GM21367 (cell line): Measurements from ENCODE around the gene RTL10.
"Not testable (repeated sequence)": the region's sequence is repeated elsewhere in the genome, so short reads cannot be mapped to it uniquely, and the experiment has no call there.

Source experiments
- ATAC-seq: cut with Tn5 transposase; IDR thresholded peaks from one replicate; pipeline ENCODE4 v1.9.1; 2021; ENCODE audit not compliant: unreplicated experiment

The RTL10 gene

DNA sequence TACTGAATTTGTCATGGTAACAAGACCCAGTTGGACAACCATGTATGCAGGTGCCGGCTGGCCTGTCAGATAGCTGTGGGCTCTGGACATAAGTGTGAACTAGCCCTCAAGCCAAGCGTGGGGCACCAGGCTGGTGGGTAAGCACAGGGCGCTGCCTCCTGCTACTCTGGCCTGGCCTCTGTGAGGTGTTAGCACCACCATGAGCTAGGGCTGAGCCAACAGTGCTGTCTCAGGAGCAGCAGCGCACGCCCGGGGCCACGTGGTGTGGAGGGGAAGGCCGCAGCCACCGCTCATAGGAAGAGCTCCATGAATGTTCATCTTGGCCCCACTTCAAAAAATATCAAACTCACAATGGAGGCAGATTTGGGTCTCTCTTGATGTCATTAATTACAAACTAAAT, 35.3 kb upstream of the RTL10 start:
- ATAC-seq: no peak

DNA sequence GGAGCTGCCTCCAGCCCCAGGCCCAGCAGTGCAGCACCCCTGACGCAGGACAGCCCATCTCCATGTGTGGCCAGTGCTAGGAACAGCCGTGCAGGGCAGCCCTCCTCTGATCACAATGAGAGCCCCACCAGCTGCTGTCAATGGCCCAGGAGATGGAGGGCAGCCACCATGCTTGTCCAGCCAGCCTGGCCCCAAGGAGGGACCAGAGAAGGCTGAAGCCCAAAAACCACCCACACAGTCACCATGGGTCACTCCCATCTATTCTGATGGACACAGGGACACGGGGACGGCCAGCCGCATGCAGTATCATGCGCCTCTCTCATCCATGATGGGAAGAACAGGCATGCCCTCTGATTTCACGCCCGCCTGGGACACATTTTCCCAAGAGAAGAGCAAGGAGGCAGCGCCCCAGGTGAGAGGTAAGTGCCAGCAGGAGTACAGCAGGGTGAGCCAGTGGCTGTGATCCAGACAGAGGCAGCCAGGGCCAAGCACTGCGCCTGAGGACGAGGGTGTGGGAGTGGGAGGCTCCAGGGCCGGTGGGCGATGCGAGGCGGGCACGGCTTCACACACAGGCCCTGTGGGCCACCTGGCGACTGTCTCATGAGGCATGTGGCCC, 33.6 kb upstream of the RTL10 start:
- no peak for ATAC-seq

DNA sequence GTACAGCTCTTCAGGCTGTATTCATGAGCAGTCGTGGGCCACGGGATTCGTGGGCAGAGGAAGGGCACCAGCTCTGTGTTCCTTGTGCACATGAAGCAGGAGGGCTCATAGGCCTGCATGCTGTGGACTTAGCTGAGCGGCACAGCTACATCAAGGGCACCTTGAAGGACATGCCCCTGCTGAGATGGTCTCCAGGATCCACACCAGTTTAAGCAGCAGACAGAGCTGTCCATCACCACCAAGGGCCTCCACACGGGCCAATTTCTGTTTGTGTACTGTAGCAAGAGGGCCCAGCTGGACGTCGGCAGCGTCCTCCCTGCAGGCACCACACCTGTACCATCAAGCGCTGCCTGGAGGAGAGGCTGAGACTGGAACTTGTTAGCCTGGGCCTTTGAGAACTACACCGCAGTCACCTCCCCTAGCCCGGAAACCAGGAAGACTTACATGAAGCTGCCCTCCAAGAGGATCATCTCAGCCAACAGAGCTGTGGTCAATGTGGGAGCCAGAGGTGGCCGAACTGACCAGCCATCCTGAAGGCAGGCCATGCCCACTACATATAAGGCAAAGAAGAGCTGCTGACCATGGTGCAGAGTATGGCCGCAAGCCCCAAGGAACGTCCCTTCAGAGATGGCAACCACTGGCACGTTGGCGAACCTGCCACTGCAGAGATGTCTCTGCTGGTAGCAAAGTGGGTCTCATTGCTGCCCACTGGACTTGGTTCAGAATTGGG, 32.7 kb upstream of the RTL10 start:
- no peak for ATAC-seq

DNA sequence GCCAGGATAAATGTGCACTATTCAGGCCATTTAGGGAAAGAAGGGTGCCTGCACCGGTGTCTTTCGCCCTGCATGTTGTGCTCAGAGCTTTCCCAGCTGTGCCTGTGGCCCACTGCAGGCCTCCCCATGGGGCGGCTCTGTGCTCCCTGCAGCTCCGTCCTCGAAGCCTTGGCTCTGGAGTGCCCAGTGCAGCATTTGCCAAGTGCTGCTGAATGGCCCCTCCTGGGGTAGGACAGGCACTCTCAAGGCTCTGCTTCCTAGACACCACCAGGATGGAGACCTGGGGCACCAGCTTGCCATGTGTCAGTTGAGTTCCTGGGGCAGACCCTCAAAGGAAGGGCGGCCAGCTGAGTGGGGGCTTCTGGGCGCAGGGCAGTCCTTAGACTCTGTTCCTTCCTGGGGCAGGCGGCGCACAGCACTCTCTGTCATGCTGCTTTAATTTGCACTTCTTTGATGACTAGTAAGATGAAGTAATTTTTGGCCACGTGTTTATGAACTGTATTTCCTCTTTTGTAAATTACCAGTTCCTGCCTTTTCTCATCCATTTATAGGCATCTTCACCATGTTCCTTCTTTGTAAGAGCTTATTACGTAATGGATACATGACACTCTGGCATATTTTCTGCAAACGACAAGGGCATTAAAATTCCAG, 32.1 kb upstream of the RTL10 start:
- no peak for ATAC-seq

DNA sequence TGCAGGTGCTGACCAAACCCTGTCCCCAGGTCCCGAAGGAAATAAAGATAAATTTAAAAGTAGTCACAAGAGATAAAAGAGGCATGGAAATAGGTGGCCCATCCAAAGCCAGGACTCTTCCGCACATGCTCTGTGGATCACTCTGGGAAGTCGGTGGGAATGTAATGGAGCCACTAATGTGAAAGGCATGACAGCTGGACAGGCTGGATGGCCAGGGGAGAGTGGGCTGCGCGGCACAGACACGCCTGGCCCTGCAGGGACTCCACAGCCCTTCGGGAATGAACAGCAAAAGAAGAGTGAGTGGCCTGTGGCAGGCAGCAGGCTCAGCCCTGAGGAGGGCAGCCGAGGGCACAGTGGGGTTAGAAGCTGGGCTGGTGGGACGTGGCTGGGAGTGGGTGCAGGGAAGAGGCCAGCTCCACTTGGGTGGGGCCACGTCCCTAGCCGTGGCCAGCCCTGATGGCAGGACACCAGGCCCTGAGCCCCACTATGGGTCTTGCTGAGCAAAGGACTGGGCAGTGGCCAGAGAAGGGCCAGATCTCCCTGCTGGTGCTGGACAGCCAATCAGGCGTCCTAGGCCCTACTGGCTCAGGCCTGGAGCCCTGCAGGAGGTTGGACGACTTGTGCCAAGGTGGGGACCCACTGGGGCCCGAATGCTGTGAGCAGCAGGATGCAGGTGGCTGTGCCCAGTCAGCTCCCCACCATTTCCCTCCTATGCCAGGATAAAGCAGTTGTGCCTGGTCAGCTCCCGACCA, 31.3 kb upstream of the RTL10 start:
- ATAC-seq: no peak

DNA sequence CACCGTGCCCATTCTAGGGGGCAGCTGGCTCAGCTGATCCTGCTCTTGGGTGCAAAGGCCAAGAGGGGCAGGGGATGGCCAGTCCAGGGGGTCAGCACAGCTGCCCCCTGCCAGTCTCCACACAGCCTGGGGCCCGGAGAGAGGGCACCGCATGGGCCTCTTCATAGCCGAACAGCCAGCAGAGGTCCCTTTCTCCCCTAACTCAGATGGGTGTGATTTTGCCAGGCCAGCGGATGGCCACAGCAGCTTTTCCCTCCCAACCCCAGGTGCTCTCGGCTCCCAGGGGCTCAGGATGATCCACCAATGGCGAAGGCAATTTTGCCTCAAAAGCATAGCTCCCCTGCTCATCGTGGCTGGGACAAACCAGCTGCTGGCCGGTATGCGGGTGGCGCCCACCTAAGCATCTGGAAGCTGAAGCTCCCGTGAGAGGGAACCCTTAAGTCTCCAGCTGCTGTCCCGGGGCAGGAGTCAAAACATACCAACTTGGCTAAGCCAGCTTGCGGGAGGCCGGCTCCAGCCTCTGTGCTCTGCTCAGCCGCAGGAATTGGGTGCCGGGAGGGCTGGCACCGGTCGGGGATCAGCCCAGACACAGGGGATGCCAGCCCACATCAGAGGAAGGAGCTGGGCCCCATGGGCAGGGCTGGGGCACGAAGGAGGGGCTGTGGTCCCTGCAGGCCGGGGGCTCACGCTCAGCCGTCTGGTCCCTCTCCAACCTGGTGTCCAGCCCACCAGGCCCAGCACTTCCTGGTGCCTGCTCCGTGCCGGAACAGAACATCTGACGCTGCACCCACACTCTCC, 30.5 kb upstream of the RTL10 start:
- ATAC-seq: no peak

DNA sequence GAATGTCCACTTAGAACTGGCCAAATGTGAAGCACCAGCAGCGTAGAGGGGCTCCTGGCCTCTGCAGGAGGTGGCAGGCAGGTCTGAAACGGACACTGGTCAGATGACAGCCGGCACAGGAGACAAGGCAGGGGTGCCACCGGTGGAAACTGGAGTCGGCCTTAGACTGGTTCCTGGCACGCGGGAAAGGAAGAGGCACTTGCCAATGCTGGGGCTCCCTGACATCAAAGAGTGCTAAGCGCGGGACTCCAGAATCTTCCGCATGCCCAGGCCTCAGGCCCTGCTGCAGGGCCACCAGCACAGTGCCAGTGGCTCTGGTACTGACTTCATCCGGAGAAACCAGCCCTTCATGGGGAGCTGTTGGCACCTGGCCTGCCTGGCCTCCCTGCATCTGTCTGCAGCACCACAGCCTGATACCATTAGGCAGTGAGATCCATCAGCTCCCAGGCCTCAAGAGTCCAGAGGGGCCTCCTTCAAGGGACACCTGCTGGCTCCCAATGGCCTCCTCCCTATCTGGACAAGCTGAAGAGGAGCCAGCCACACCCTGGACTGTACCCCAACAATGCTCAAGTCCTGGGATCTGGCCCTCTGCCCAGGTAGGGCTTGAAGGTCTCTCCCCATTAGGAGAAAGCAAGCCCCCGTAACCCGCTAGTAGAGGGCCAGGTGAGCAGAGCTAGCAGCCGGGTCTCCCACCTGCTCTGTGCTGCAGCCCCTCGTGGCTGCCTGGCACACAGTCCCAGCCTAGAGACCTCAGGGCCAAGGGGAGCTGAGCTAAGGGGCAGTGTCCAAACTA, 29.7 kb upstream of the RTL10 start:
- no peak for ATAC-seq

DNA sequence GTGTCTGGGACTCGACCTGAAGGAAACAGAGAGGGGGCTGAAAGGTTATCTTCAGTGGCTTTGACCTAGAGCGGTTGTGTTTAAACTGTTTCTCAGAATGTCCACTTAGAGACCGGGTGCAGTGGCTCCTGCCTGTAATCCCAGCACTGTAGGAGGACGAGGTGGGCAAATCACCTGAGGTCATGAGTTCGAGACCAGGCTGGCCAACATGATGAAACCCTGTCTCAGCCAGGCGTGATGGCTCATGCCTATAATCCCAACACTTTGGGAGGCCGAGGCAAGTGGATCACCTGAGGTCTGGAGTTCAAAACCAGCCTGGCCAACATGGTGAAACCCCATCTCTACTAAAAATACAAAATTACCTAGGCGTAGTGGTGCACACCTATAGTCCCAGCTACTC, 28.8 kb upstream of the RTL10 start:
- not testable (repeated sequence) for ATAC-seq

DNA sequence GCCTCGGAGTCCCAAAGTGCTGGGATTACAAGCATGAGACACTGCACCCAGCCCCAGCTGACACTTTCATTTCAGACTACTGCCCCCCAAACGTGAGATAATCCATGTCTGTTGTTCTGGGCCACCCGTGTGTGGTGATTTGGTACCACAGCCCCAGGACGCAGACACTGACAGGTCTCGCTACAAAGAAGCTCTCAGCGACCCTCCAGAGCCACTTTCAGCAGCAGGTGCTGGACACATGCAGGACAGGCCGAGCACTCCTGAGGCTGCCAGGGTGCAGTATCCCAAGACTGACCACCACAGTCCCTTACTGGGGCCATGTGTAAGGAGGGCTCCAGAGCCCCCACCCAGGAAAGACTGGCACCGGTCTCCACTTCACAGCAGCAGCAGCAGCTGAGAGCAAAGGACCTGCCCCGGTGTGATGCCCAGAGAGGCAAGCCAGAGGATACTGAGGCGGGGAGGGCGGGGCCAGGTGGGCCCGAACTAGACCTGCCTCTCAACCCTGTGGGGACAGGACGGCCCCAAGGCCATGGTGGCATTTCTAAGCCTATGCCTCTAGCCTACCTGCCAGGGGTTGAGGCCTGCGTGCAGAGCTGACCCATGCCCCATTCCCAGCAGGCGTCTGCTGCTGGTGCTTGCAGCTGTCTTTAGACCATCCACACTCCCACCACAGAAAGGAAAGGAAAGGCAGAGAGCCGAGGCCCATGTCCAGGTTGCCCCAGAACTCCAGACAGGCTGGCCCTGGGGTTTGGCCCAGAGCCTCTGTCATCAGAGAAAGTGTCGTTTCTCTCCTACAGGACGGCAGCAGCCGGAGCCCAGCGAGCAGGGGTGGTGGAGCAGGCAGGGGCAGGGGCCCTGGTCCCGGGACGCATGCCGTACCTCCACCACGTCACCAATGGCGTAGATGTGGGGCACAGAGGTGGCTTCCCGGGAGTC, 28.0 kb upstream of the RTL10 start:
- ATAC-seq: no peak

DNA sequence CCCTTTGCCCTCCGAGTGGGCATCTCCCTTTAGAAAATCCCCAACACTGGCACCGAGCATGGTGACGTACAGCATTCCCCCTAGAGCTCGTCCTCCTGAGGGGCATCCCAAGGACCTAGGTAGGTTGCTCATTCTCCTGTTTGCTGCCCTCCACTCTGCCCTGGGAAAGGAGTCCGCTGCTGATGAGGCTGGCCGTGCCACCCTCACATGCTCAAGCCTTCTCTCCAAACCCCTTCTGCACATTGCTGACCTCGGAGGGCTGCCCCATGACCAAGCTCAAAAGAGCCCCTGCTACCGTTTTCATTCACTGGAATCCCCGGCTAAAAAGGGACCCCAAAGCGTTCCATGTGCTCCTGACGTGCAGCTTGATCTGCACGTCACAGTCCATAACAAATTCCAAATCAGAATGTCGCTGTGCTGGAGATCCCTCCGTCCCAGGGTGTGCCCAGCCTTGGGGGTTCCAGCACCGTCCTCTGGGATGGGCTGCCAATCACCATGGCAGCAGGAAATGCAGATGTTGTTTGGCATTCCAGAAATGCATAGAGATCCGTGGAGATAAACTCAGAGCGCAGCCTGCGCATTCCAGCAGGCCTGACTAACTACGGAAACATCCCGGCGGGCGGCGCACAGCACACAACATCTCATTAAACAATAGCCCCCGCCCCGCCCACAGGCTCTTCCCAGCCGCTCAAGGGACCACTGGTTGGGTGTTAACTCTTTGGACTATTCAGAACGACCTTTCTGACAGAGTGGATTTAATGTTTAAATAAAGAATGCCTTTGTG, 26.3 kb upstream of the RTL10 start:
- ATAC-seq: no peak

DNA sequence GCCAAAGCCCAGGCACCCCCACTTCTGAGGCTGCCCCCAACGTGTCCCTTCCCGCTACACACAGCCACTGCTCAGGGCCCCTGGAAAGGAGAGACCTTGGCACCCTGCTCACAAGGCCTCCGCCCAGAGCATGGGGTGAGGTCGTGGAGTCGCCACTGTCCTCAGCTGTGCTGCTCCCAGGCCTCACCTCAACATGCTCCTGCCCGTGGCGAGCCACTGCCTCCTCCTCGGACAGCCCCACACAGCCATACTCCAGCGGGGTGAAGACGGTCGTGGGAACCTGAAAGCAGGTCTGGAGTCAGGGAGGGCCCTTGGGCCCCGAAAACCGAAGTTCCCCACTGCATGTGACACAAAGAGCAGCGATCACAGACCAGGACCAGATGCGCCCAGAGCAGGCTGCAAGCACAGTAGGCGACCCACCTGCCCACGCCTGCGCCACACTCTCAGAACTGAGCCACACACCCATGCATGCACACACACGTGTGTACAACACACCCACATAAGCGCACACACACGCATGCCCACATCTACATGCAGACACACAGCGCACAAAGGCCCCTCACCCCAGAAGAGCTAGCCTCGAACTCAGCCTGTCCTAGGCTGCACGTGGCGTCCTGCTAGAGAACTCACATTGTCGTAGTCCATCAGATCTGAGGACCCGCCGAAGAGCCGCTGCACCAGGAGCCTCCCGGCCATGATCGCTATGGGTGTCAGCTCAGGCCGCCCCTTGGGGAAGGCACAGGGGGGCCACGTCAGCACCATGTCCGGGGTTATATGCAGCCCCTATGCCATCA, 25.5 kb upstream of the RTL10 start:
- ATAC-seq: no peak

DNA sequence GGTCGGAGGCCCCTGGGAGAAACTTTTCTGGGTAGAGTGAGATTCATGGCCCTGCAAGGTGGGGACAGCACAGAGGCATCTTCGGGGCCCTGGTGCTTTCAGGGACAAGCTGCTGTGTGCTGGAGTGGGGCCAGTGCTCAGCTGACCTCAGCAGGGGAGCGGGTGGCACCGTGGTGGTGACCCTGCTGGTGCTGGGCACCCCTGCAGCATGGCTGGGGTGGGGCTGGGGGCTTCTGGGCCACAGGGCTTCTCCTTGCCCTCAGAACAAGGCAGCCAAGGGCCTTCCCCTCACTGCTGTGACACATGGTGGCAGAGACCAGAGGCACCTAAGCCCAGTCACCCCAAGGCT, 24.9 kb upstream of the RTL10 start:
- no peak for ATAC-seq

DNA sequence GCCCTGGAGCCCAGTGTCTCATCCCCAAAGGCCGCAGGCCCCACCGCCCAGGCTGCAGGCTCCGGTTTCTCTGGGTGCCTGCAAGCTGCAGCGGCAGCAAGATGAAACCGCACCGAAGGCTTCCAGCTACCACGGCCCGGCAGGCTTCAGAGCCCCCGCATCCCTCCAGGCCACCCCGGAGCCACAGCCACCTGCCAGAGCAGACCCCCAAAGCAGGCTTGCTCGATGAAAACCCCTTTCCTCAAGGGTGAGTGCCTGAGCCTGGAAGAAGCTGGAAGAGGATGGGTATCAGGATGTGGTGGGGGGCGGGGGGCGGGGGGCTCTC, 24.5 kb upstream of the RTL10 start:
- no peak for ATAC-seq

DNA sequence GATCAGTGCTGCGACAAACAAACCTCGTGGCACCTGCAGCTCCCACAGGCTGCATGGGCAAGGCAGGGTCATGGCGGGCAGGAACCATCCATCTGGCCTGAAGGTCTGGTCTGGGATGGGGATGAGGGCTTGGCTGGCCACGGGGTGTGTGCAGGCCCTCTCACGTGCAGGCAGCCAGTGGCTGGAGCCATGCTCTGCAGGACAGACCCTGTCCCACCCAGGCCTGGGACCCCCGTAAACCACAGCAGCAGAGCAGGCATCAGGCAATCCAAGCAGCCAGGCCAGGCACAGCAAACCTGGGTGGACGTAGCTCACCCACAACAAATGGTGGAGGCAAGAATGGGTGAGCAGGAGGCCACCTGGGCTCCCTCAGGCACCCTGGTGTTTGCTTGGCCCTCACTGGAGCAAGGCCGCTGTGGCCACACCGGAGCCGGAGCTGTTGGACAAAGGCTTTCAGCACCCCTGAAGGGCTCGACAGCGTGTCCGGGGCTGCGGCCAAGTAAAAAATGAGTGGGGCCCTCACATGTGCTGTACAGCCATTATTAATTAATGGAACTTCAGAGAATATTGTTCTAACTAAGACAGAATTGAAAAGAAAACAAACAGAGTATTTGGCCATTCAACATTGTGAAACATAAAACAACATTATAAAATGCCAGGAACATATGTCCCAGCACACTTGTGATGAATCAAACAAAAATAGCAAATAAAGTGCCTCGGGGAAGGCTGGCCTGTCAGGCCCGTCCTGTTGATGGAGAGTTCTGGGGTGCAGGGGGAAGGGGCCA, 24.0 kb upstream of the RTL10 start:
- ATAC-seq: no peak

DNA sequence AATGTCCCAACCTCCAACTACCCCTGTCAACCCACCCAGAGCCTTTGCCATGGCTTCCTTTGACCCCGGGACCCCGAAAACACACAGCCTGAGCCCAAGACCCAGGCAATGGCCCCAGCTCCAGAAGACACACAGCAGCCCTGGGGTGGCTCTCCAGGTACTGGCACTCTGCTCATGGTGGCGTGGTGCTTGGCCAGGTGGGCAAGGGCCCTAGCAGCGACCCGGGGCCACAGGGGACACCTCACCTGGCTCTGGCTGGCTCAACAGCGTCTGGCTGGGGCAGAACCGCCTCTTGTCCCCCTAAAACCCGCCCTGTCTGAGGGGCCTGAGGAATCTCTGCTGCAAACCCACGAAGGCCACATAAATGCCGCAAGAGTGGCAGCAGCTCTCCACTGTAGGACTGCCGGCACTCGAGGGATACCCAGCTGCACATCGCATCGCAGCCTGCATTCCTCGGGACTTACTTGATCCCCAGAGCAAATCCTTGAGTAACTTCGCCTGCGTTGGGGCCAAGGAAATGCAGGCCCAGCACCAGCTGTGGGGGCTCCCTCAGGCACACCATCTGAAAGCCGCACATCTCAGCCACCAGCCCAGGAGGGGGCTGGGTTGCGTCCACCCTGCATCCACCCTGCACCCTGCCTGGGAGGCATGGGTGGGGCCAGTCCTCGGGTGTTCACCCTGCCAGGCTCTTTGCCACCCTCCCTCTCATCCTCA, 23.1 kb upstream of the RTL10 start:
- no peak for ATAC-seq

DNA sequence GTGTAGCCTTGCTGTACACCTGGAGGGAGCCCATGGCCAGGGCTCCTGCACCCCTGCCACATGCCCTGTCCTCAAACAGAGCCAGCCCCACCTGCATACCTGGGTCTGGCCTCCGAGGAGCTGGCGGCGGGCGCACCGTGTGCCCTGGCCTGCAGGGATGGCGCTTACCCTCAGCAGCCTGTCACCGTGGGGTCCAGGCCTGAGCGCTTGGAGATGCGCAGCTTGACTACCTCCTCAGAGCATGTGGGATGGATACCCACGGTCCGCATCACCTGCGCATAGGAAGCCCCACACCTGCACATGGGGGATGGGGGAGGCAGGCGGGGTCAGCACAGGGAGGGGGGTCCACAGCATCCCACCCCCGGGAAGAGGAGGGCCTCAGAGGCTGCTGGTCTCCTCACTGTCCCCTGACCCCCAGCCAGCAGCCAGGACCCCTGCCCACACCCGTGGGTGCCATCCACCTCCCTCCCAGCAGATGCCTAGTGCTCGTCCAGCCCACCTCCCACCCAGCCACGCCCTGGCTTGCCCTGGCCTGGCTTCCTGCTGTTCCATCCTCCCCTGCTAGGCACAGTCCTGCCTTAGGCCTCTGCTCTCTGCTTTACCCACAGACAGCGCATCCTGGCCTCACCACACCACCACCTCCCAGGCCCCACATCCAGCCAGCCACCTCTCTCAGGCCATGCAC, 22.4 kb upstream of the RTL10 start:
- no peak for ATAC-seq
